B cell (primary cell): ENCODE data around the gene RAC3. TPM values are rescaled to one million over a fixed set of nuclear protein-coding genes. Genes with fewer than 3 reads are reported as not detected.

ENCODE experiments used
- ATAC-seq: fragments of 200-7000 bp; cut with Tn5 transposase; one replicate; pipeline ENCODE4 v1.10.0; 2021; ENCODE audit warnings: low read depth, mild to moderate bottlenecking, moderate number of reproducible peaks, moderate library complexity
- CTCF ChIA-PET: fragments of 350-600 bp; sonication (Branson Sonifier 250); formaldehyde crosslinking; loops from one replicate; lab custom pipeline; 2021; ENCODE audit warnings: antibody characterized with exemption, inconsistent platforms; lab: Charles Lee
- POLR2A ChIA-PET: fragments of 350-600 bp; sonication (Branson Sonifier 250); formaldehyde crosslinking; loops from one replicate; lab custom pipeline; 2021; ENCODE audit warnings: antibody characterized with exemption; lab: Charles Lee
- DNase-seq: peaks from one replicate; pipeline ENCODE4 v3.0.0; 2013
- H2AFZ ChIP-seq: 2 replicates; pipeline ENCODE4 v1.6.1; 2012; ENCODE audit warnings: mild to moderate bottlenecking, low read depth, low read length; ENCODE audit not compliant: insufficient read depth, poor library complexity, severe bottlenecking
- H3K27ac ChIP-seq, 2 donors: 1 replicate in 1 of 2; 2 replicates in 1 of 2; pipeline ENCODE4 v1.5.1; 2012 to 2013; ENCODE audit warnings: low read length in 2 of 2, mild to moderate bottlenecking in 2 of 2, moderate library complexity in 1 of 2
- H3K27me3 ChIP-seq, 4 experiments: fragments of 200-600 bp in 1 of 4; sonication (generic) in 1 of 4; replicated peaks in 1 of 4; 1 replicate in 2 of 4; 2 replicates in 2 of 4; pipeline versions ENCODE4 v1.6.1 to v1.7.0; 2013 to 2016; ENCODE audit warnings: low read length in 3 of 4, mild to moderate bottlenecking in 2 of 4, mixed read lengths in 1 of 4, moderate library complexity in 1 of 4; ENCODE audit not compliant: insufficient read depth in 4 of 4, control insufficient read depth in 3 of 4; ENCODE audit errors: control extremely low read depth in 1 of 4
- H3K36me3 ChIP-seq, 2 experiments: replicated peaks in 1 of 2; 1 replicate in 1 of 2; 2 replicates in 1 of 2; pipeline versions ENCODE4 v1.6.1 to v1.7.1; 2013; ENCODE audit warnings: low read length in 1 of 2; ENCODE audit not compliant: insufficient read depth in 2 of 2, control insufficient read depth in 1 of 2; ENCODE audit errors: control extremely low read depth in 1 of 2, extremely low read depth in 1 of 2
- H3K4me1 ChIP-seq, 2 donors: fragments of 200-600 bp in 1 of 2; sonication (generic) in 1 of 2; 1 replicate in 1 of 2; 2 replicates in 1 of 2; pipeline versions ENCODE4 v1.5.1 to v1.6.1; 2013 to 2017; ENCODE audit warnings: low read length in 2 of 2; ENCODE audit not compliant: control insufficient read depth in 2 of 2, insufficient read depth in 2 of 2
- H3K4me2 ChIP-seq: replicated peaks from 2 replicates; pipeline ENCODE3; 2012; ENCODE audit warnings: mild to moderate bottlenecking, low read depth, low read length; ENCODE audit not compliant: poor library complexity, severe bottlenecking
- H3K4me3 ChIP-seq, 5 experiments: fragments of 200-600 bp in 1 of 5; sonication (generic) in 1 of 5; 1 replicate in 3 of 5; 2 replicates in 2 of 5; pipeline versions ENCODE4 v1.5.1 to v1.7.0; 2011 to 2016; ENCODE audit warnings: low read length in 4 of 5, mild to moderate bottlenecking in 4 of 5, low read depth in 2 of 5, control low read depth in 1 of 5, moderate library complexity in 1 of 5; ENCODE audit not compliant: insufficient read depth in 1 of 5; ENCODE audit errors: control extremely low read depth in 1 of 5, extremely low read depth in 1 of 5
- H3K79me2 ChIP-seq: fragments of 200-600 bp; sonication (generic); one replicate; pipeline ENCODE4 v1.6.0; 2016; ENCODE audit warnings: low read length; ENCODE audit not compliant: control insufficient read depth, insufficient read depth
- H3K9ac ChIP-seq: fragments of 200-600 bp; sonication (generic); 2 replicates; pipeline ENCODE4 v1.6.1; 2017; ENCODE audit warnings: mild to moderate bottlenecking, low read length, moderate library complexity
- H3K9me3 ChIP-seq, 3 donors: one replicate each; pipeline versions ENCODE4 v1.6.1 to v1.7.1; 2013; ENCODE audit warnings: low read length in 2 of 3; ENCODE audit not compliant: control insufficient read depth in 2 of 3, insufficient read depth in 1 of 3; ENCODE audit errors: control extremely low read depth in 1 of 3
- H4K20me1 ChIP-seq: 2 replicates; pipeline ENCODE4 v1.6.0; 2012; ENCODE audit warnings: mild to moderate bottlenecking, low read length; ENCODE audit not compliant: insufficient read depth, control insufficient read depth, poor library complexity, severe bottlenecking
- H3K27ac Mint-ChIP-seq: one replicate; pipeline ENCODE4 v1.8.0; 2021; ENCODE audit warnings: mixed read lengths
- H3K27me3 Mint-ChIP-seq: one replicate; pipeline ENCODE4 v1.8.0; 2021; ENCODE audit warnings: mixed read lengths
- H3K4me1 Mint-ChIP-seq: one replicate; pipeline ENCODE4 v1.8.0; 2021; ENCODE audit warnings: mixed read lengths
- H3K4me3 Mint-ChIP-seq: one replicate; pipeline ENCODE4 v1.8.0; 2021; ENCODE audit warnings: mixed read lengths
- H3K9me3 Mint-ChIP-seq: one replicate; pipeline ENCODE4 v1.8.0; 2022; ENCODE audit warnings: mixed read lengths; ENCODE audit not compliant: insufficient read depth
- CTCF ChIP-seq: fragments of 200-600 bp; IDR thresholded peaks from one replicate; pipeline ENCODE4 v1.8.0; 2022; ENCODE audit warnings: antibody characterized with exemption, mild to moderate bottlenecking
- EZH2 ChIP-seq: IDR thresholded peaks from 2 replicates; pipeline ENCODE4 v1.6.1; 2012; ENCODE audit warnings: borderline replicate concordance, low read depth, mild to moderate bottlenecking, moderate library complexity, low read length; ENCODE audit not compliant: insufficient read depth, poor library complexity, severe bottlenecking
- WGBS: methylation state at CpG from one replicate; pipeline ENCODE4 v1.1.5; 2013; ENCODE audit warnings: missing lambda C conversion rate; ENCODE audit not compliant: insufficient coverage; 5-methylcytosine and 5-hydroxymethylcytosine counted together
- intact Hi-C: fragments of 100-400 bp; cut with micrococcal nuclease; formaldehyde crosslinking; loops from one replicate; pipeline ENCODE4 v1.10.0; 2022
- polyA plus RNA-seq: library from polyadenylated mRNA; depleted of rRNA; stranded (reverse); fragments of >200 nt; gene quantifications from 2 replicates; pipeline ENCODE4 v1.2.3, GENCODE V29; 2012
- total RNA-seq, 2 donors: library from RNA; stranded (reverse); fragments of 120-200 nt in 1 of 2; gene quantifications; 1 replicate in 1 of 2; 2 replicates in 1 of 2; pipeline versions ENCODE4 v1.2.3 to v1.2.4, GENCODE V29; 2013 to 2022

The RAC3 gene
- total and polyA plus RNA-seq, 2 donors (not counting 1 experiment from before 2014, with no cell fraction given): 0.62 to 2.0 TPM

GRCh38 chr17:82053556-82054263 is 22.2 kb downstream of the RAC3 start:
- H3K27ac Mint-ChIP-seq: peak overlapping the region; percentile 15
- no peak for TF ChIP-seq EZH2
- no peak for TF ChIP-seq CTCF
- no peak for ATAC-seq
- ChIA-PET POLR2A (interaction anchor here (1.9 kb wide), 1 partner anchor 16 kb away, joined by 6 read pairs; the partner anchor contains the start of gene DCXR), CTCF (interaction anchor here (1.6 kb wide), 1 partner anchor 94 kb away, joined by 4 read pairs; no protein-coding TSS in a partner anchor)
- Histone ChIP-seq H3K27me3 (no peaks in the 10 kb centered on the region), H3K4me1 (peaks cover 20 to 34% of the 10 kb centered on the region in 2 donors), H3K27ac (no peak overlapping the region), H3K4me2 (no peak overlapping the region), H3K36me3 (peaks cover 0 to 30% of the 10 kb centered on the region in 2 experiments), H4K20me1 (peaks cover 19% of the 10 kb centered on the region), H3K9ac (no peak overlapping the region), H3K9me3 (no peaks in the 10 kb centered on the region), H2AFZ (no peak overlapping the region), H3K4me3 (no peak overlapping the region), H3K79me2 (peaks cover 29% of the 10 kb centered on the region)
- H3K27me3 Mint-ChIP-seq: no peaks in the 10 kb centered on the region
- no peaks in the 10 kb centered on the region for H3K9me3 Mint-ChIP-seq
- WGBS: 98% methylated on average over 28 of the region's 28 CpGs
- no peak for DNase-seq
- peaks cover 11% of the 10 kb centered on the region for H3K4me1 Mint-ChIP-seq
- peak overlapping the region; percentile 80 for H3K4me3 Mint-ChIP-seq
- intact Hi-C loops: no loop called here
